Measurements from ENCODE around the gene MDC1. TPM values are rescaled to one million over a fixed set of nuclear protein-coding genes. Genes with fewer than 3 reads are reported as not detected.

MDC1 gene
- total RNA-seq, 1 donor, result 4.7 TPM

Small RNA genes within 50 kb of the gene (small RNA-seq; reads per million reads assigned to genes)
- not detected for gene RF00019
- gene RN7SL353P, result not detected

Other genes starting within 250 kb of the MDC1 start
- gene HLA-E, start 227.8 kb downstream of the MDC1 start, total RNA-seq, result 165 and 183 TPM in 2 replicates
- 50.3 and 52.7 TPM in 2 replicates for gene GNL1, start 160.8 kb downstream of the MDC1 start, total RNA-seq
- 5.8 and 6.0 TPM in 2 replicates for gene PRR3, start 160.0 kb downstream of the MDC1 start, total RNA-seq
- gene ABCF1, start 145.8 kb downstream of the MDC1 start, total RNA-seq, result 30.9 and 37.6 TPM in 2 replicates
- gene PPP1R10, start 100.0 kb downstream of the MDC1 start, total RNA-seq, result 37.7 and 70.4 TPM in 2 replicates
- 79.5 and 81.2 TPM in 2 replicates for gene MRPS18B, start 99.4 kb downstream of the MDC1 start, total RNA-seq
- 4.2 and 5.2 TPM in 2 replicates for gene ATAT1, start 90.4 kb downstream of the MDC1 start, total RNA-seq
- gene C6orf136, start 70.1 kb downstream of the MDC1 start, total RNA-seq, result 4.8 and 9.9 TPM in 2 replicates
- gene DHX16, start 44.3 kb downstream of the MDC1 start, total RNA-seq, result 32.0 and 32.2 TPM in 2 replicates
- 56.6 and 59.3 TPM in 2 replicates for gene PPP1R18, start 30.6 kb downstream of the MDC1 start, total RNA-seq
- 3.5 and 5.5 TPM in 2 replicates for gene NRM, start 26.3 kb downstream of the MDC1 start, total RNA-seq
- gene TUBB, start 3.1 kb upstream of the MDC1 start, total RNA-seq, result 590 and 713 TPM in 2 replicates
- gene FLOT1, start 25.4 kb upstream of the MDC1 start, total RNA-seq, result 107 and 119 TPM in 2 replicates
- gene IER3, start 27.3 kb upstream of the MDC1 start, total RNA-seq, result 132 and 187 TPM in 2 replicates
- gene DDR1, start 167.2 kb upstream of the MDC1 start, total RNA-seq, result 19.3 and 32.4 TPM in 2 replicates
- gene GTF2H4, start 190.9 kb upstream of the MDC1 start, total RNA-seq, result 9.3 and 14.7 TPM in 2 replicates
- 15.1 and 17.3 TPM in 2 replicates for gene VARS2, start 197.0 kb upstream of the MDC1 start, total RNA-seq
- gene SFTA2, start 214.9 kb upstream of the MDC1 start, total RNA-seq, result not detected in 2 replicates
- not detected in 2 replicates for gene MUCL3, start 223.7 kb upstream of the MDC1 start, total RNA-seq